Activated naive CD4-positive, alpha-beta T cell treated with anti-CD3 and anti-CD28 coated beads, Interleukin-2, amount 50 U/mL, for 72 hours (primary cell): Measurements from ENCODE around the gene CARD11. TPM values are rescaled to one million over a fixed set of nuclear protein-coding genes. Genes with fewer than 3 reads are reported as not detected.

Experiments
- ATAC-seq, 2 donors: fragments of 150-1000 bp; cut with Tn5 transposase; 2 replicates each; pipeline ENCODE4 v1.10.0; 2021; ENCODE audit warnings: mild to moderate bottlenecking in 2 of 2, moderate library complexity in 2 of 2
- DNase-seq, 2 donors: peaks; one replicate each; pipeline ENCODE4 v3.0.0; 2021 to 2022; ENCODE audit warnings: low spot score in 2 of 2
- H3K27ac Mint-ChIP-seq, 2 donors: one replicate each; pipeline ENCODE4 v1.8.0; 2022; ENCODE audit warnings: mild to moderate bottlenecking in 2 of 2, mixed read lengths in 2 of 2
- H3K36me3 Mint-ChIP-seq, 2 donors: one replicate each; pipeline ENCODE4 v1.8.0; 2022; ENCODE audit warnings: mixed read lengths in 2 of 2
- H3K9me3 Mint-ChIP-seq, 2 donors: one replicate each; pipeline ENCODE4 v1.8.0; 2022; ENCODE audit warnings: mixed read lengths in 2 of 2
- total RNA-seq, 2 donors: library from RNA; stranded (reverse); gene quantifications; one replicate each; pipeline ENCODE4 v1.2.3, GENCODE V29; 2022

Gene CARD11
- 100 to 1,000 TPM in 1 of 2 donors, 10 to 100 TPM in 1; 83.3 to 131 TPM for total RNA-seq

- H3K27ac Mint-ChIP-seq = peak within 1 kb of the TSS; percentile 90 to 96
- peaks cover 19 to 41% of the 10 kb centered on the region in 2 donors for H3K36me3 Mint-ChIP-seq
- ATAC-seq = peak; percentile 57 to 63
- DNase-seq = peak; percentile 46 to 63
- H3K9me3 Mint-ChIP-seq = peaks cover 0 to 3% of the 10 kb centered on the region in 2 donors
Observed at GRCh38 chr7:3043544-3044371, at the start of gene CARD11. TSS of gene CARD11 (minus strand) at chr7:3043867. CDS start at chr7:2958506, 85,361 bp downstream.

GRCh38 chr7:3092468-3092867 is 48.8 kb upstream of the CARD11 start:
- ATAC-seq = peak; percentile 78 to 80
- peak; percentile 50 to 84 for DNase-seq
- H3K9me3 Mint-ChIP-seq = peaks cover 0 to 4% of the 10 kb centered on the region in 2 donors
- H3K36me3 Mint-ChIP-seq = peaks cover 0 to 4% of the 10 kb centered on the region in 2 donors
- H3K27ac Mint-ChIP-seq = peak overlapping the region; percentile 69 to 92

GRCh38 chr7:3091631-3092030 is 48.0 kb upstream of the CARD11 start:
- H3K36me3 Mint-ChIP-seq = no peaks in the 10 kb centered on the region
- H3K27ac Mint-ChIP-seq = peak overlapping the region; percentile 76 to 92
- DNase-seq (no peak), ATAC-seq (no peak)
- no peaks in the 10 kb centered on the region for H3K9me3 Mint-ChIP-seq

- no peaks in the 10 kb centered on the region for H3K36me3 Mint-ChIP-seq
- DNase-seq = no peak
- no peak overlapping the region for H3K27ac Mint-ChIP-seq
- ATAC-seq = no peak
- no peaks in the 10 kb centered on the region for H3K9me3 Mint-ChIP-seq
Observed at GRCh38 chr7:3089493-3089892, 45.8 kb upstream of the CARD11 start.

GRCh38 chr7:3087243-3087755 is 43.6 kb upstream of the CARD11 start:
- no peak overlapping the region for H3K27ac Mint-ChIP-seq
- ATAC-seq = no peak

GRCh38 chr7:3083350-3083749 is 39.7 kb upstream of the CARD11 start:
- Mint-ChIP-seq H3K27ac (no peak overlapping the region), H3K36me3 (no peaks in the 10 kb centered on the region), H3K9me3 (peaks cover 0 to 6% of the 10 kb centered on the region in 2 donors)
- DNase-seq (no peak), ATAC-seq (no peak)

More at GRCh38 chr7:3087243-3087755, 43.6 kb upstream of the CARD11 start:
- DNase-seq = no peak
- no peaks in the 10 kb centered on the region for H3K9me3 Mint-ChIP-seq
- no peaks in the 10 kb centered on the region for H3K36me3 Mint-ChIP-seq

- DNase-seq = no peak
- ATAC-seq = no peak
- H3K36me3 Mint-ChIP-seq = no peaks in the 10 kb centered on the region
- no peak overlapping the region for H3K27ac Mint-ChIP-seq
- peaks cover 0 to 6% of the 10 kb centered on the region in 2 donors for H3K9me3 Mint-ChIP-seq
Observed at GRCh38 chr7:3082831-3083230, 39.2 kb upstream of the CARD11 start.

- no peaks in the 10 kb centered on the region for H3K36me3 Mint-ChIP-seq
Observed at GRCh38 chr7:3082386-3082785, 38.7 kb upstream of the CARD11 start.

GRCh38 chr7:3080106-3080505 is 36.4 kb upstream of the CARD11 start:
- H3K27ac Mint-ChIP-seq = no peak overlapping the region
- peaks cover 3 to 17% of the 10 kb centered on the region in 2 donors for H3K9me3 Mint-ChIP-seq
- ATAC-seq (no peak), DNase-seq (no peak)
- H3K36me3 Mint-ChIP-seq = no peaks in the 10 kb centered on the region

More at GRCh38 chr7:3082386-3082785, 38.7 kb upstream of the CARD11 start:
- Mint-ChIP-seq H3K27ac (no peak overlapping the region), H3K9me3 (peaks cover 0 to 6% of the 10 kb centered on the region in 2 donors)
- ATAC-seq (no peak), DNase-seq (no peak)

GRCh38 chr7:3078514-3078913 is 34.8 kb upstream of the CARD11 start:
- no peak for ATAC-seq
- peaks cover 3 to 17% of the 10 kb centered on the region in 2 donors for H3K9me3 Mint-ChIP-seq

GRCh38 chr7:3076700-3077099 is 33.0 kb upstream of the CARD11 start:
- no peak for DNase-seq
- Mint-ChIP-seq H3K27ac (no peak overlapping the region), H3K9me3 (peaks cover 3 to 17% of the 10 kb centered on the region in 2 donors), H3K36me3 (peaks cover 0 to under 1% of the 10 kb centered on the region in 2 donors)
- ATAC-seq = no peak

More at GRCh38 chr7:3078514-3078913, 34.8 kb upstream of the CARD11 start:
- no peaks in the 10 kb centered on the region for H3K36me3 Mint-ChIP-seq
- no peak for DNase-seq
- H3K27ac Mint-ChIP-seq = no peak overlapping the region

- Mint-ChIP-seq H3K27ac (no peak overlapping the region), H3K9me3 (peaks cover 6 to 21% of the 10 kb centered on the region in 2 donors), H3K36me3 (peaks cover 5 to 6% of the 10 kb centered on the region in 2 donors)
- ATAC-seq = no peak
- DNase-seq = no peak
Observed at GRCh38 chr7:3076163-3076562, 32.5 kb upstream of the CARD11 start.

GRCh38 chr7:3075441-3075840 is 31.8 kb upstream of the CARD11 start:
- no peak for DNase-seq
- ATAC-seq = no peak
- peaks cover 6 to 29% of the 10 kb centered on the region in 2 donors for H3K9me3 Mint-ChIP-seq
- peaks cover 12 to 13% of the 10 kb centered on the region in 2 donors for H3K36me3 Mint-ChIP-seq
- no peak overlapping the region for H3K27ac Mint-ChIP-seq

- DNase-seq (no peak), ATAC-seq (no peak)
- Mint-ChIP-seq H3K9me3 (peaks cover 11 to 29% of the 10 kb centered on the region in 2 donors), H3K36me3 (peaks cover 19 to 23% of the 10 kb centered on the region in 2 donors), H3K27ac (no peak overlapping the region)
Observed at GRCh38 chr7:3074459-3074821, 30.8 kb upstream of the CARD11 start.

GRCh38 chr7:3073763-3074458 is 30.2 kb upstream of the CARD11 start:
- Mint-ChIP-seq H3K9me3 (peaks cover 11 to 29% of the 10 kb centered on the region in 2 donors), H3K27ac (no peak overlapping the region), H3K36me3 (peaks cover 19 to 24% of the 10 kb centered on the region in 2 donors)
- ATAC-seq (no peak), DNase-seq (no peak)

GRCh38 chr7:3070908-3071307 is 27.2 kb upstream of the CARD11 start:
- no peak for DNase-seq
- H3K36me3 Mint-ChIP-seq = peaks cover 19 to 25% of the 10 kb centered on the region in 2 donors
- no peak overlapping the region for H3K27ac Mint-ChIP-seq
- peaks cover 8 to 25% of the 10 kb centered on the region in 2 donors for H3K9me3 Mint-ChIP-seq
- no peak for ATAC-seq
